SH-SY5Y (cell line): ENCODE data around the gene PTPRM.

Source experiments
- GATA2 ChIP-seq: IDR thresholded peaks from 2 replicates; pipeline ENCODE4 v1.6.1; 2011; ENCODE audit warnings: mild to moderate bottlenecking, low read depth, low read length
- GATA3 ChIP-seq: IDR thresholded peaks from 2 replicates; pipeline ENCODE4 v1.6.1; 2011; ENCODE audit warnings: low read depth, mild to moderate bottlenecking, low read length, moderate library complexity

DNA sequence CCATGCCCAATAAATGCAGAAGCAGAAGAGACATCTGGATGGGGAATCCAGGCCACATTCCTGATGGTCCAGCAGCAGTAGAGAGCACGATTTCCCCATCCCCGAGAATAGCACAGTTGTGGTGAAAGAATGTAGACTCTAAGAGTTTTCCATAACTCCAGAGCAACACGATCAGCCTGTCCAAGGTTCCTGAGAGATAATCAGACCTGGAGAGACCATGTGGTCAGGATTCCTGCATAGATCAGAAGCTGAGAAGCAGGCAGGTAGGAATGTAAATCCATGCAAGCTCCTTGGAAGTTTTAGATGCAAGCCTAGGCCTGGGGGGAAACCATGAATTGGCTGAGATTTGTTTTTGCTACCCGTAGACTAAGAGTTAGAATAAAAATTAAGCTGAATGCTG, 34.2 kb upstream of the PTPRM start:
- TF ChIP-seq GATA3 (no peak), GATA2 (no peak)
